D341Med (cell line): ENCODE measurements around the gene ASB4.
"Not testable (repeated sequence)": the region's sequence is repeated elsewhere in the genome, so short reads cannot be mapped to it uniquely, and the experiment has no call there.

Experiments
- DNase-seq: peaks from one replicate; pipeline ENCODE4 v3.0.0; 2012; ENCODE audit warnings: low spot score

ASB4 gene

DNA sequence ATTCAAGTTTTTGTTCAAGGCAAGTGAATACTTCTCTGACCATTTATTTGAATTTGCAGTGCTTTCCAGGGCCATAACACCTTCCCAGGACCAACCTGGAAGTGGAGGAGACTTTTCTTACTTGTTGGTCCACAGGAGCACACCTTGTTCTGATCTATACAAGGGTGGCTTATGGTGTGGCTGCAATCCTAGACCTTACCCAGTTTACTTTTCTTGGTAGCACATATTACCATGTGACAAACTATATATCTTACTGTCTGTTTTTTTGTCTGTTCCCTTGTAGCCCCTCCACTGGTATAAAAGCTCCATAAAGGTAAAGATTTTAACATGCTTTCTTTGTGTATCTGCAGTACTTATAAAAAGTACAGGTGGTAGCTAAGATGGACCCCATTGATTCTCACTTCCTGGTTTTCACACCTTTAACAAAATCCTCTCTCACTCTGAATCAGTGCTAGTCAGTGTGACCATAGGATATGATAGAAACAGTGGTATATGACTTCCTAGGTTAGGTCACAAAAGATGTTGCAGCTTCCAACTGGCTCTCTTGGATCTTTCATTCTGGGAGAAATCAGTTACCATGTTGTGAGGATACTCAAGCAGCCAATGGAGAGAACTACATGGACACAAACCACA, 5.6 kb upstream of the ASB4 start:
- DNase-seq = no peak

DNA sequence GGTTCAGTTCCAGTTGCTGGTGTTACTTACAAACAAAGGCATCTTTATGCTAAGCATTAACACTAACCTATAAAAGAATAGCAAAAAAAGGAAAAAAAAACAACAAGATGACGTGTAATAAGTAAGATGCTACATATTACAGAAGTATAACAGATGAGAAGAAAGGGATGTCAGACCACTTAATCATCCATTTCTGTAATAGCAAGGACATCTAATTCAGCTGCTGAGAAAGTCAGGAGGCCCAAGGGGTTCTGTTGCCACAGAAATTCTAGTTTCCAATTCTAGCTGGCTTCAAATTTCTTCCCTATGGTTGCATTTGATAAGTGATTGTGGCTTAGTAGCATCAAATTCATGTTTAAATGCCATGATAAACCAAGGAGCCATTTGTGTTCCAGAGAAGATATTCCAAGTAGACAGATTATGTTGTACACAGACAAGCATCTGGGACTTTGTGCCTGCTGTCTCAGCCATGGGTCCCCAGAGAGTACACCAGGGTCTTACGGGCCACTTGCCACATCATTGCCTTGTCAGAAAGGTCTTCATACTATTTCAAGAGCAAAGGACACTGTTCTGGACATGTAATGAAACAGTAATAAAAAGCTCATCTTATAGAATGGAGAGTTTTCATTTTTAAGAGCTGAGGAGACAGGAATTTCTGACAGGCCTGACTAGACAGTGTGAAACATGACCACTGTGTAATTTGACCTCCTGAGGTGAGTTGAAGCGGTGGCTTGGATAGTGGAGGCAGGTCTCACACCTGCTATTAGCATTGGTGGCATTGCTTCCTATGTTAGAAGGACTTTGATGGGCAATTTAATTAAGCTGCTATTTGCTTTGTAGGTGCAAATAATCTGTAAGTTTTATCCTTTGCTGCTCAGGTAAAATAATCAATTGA, 4.2 kb upstream of the ASB4 start:
- DNase-seq = peak; percentile 64

DNA sequence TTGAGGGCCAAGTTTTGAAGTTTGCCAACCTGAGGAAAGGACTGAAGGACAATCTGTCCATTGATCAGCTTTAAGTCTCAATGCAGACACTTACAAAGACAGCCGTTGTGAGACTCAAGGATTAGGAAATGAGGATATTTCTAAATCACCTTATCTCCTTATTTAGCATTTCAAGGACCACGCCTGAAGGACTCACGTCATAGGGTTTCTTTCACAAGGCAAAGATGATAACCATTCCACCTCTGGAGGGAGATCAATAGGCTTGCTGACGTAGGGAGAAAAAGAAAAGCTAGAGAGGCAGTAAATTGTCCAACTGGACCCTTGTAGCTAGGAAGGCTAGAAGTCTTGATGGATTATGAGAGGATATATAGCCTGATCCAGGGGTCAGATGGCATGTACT, 3.3 kb upstream of the ASB4 start:
- DNase-seq = no peak

DNA sequence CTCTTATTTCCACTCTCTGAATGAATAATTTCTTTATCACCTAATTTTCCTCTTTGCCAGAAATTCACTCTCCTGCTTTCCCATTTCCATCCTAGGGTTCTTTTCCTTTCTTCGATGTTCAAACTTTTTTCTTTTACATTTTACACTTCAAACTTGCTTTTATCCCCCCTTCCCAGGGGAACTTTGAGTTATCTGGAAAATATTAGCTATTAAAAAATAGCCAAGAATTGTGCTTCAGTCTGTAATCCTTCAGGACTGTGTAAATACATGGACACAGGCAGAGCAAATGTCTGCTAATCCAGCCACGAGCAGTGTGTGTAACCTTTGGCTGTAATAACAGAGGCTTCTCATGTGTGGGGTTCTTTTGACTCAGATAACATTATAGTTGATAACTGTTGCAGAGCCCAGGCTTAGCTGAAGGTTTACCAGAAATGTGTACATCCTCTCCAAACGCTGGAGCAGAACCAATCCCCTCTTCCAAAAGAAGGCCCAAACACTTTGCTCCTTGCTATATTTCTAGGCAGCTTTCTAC, 4.6 kb downstream of the ASB4 start:
- no peak for DNase-seq

DNA sequence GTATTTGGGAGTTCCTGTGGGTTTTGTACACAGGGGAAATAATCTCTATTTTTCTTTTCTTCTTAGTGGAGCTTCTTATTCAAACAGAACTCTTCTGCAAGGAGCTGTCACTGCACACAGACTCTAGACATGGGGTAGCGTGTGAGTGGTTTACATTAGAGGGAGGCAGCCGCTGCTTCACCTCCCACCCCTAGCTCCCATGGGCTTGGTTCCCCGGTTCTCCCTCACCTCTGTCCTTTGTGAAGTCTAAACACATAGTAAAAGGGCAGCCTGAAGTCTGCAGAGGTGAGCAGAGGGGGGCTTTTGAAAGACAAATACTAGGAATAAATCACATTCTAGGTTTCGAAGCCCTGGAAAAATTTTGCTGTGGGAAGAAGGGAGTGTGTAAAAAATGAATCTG, 5.5 kb downstream of the ASB4 start:
- DNase-seq = no peak

DNA sequence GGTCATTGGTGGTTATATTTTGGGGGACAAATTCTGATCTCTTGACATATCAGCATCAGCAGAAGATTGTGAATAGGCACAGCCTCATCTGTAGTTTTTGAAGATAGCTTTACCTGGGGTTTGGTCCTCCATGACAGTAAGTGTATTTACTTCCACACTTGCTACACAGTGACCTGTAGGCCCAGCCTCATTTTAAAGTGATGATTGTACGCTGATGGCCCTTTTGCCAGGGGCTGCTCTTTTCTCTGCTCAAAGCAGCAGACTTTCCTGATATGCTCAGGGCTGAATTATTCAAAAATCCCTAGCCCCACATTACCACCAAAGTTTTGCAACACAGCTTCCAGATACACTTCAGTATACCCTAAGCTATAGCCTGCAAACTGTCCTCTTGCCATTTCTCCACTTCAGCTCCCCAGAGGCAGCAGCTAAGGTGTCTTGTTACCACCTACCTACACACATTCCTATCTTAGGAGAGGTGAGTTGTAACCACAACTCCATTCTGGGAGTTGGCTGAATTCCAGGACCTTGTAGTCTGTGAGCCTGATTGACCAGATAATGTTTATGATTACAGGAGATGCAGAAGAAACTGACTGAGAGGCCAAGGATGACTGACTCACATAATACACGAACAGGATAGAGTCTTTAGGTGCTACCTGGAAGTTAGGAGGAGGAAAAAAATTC, 6.0 kb downstream of the ASB4 start:
- DNase-seq = no peak

DNA sequence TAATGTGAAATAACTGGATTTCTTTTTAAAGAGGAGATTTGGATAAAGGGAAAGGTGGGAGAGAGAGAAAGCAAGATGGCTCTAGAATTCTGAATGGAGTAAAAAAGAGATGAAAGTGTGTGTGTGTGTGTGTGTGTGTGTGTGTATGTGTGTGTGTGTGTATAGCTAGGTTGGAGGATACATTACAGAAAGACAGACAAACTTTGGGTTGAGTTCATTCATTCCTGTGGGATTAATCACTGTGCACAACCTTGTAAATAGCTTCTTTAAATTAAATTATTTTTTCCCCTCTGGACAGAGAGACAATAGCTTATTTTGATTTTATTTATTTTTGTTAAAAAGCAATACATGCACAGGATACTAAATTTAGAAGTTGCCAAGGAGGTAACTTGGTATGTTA, 7.5 kb downstream of the ASB4 start:
- DNase-seq = no peak

DNA sequence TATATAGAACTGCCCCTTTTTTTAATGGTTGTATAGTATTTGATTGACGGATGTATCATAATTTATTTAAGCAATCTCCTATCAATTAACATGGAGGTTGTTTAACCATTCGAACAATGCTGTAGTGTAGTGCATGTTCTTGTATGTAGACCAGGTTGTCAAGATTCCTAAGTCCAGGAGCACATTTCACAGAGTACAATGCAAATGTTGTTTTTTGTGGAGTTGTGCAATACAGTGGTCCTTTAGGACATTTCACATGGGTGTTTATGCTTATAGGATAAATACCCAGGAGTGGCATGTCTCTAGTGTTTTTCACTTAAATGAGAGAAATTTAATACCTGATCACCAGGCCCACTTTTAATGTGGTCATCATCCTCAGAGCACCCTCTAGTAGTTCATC, 8.1 kb downstream of the ASB4 start:
- no peak for DNase-seq

DNA sequence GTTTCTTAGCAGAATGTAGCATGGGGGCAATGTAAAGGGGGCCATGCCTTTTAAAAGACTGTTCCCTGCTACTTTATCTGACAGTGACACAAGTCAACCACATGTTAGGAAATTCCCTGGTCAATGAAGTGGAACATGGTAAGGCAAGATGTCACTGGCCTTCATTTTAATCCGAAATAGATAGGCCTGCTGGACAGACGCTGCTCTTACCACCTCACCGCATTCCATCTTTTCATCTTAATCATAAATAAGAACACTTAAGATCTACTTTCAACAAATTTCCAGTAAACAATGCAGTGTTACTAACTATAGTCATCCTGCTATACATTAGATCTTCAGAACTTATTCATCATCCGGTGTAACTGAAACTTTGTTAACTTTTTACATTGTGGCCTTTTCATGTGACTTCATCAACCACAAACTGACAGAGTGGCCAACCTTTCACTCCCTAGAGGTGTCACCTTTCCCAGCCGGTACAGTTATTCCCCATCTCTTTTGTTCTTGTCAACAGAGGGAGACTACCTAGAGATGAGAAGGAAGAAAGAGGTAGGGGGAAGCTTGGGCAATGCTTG, 15.6 kb downstream of the ASB4 start:
- no peak for DNase-seq

DNA sequence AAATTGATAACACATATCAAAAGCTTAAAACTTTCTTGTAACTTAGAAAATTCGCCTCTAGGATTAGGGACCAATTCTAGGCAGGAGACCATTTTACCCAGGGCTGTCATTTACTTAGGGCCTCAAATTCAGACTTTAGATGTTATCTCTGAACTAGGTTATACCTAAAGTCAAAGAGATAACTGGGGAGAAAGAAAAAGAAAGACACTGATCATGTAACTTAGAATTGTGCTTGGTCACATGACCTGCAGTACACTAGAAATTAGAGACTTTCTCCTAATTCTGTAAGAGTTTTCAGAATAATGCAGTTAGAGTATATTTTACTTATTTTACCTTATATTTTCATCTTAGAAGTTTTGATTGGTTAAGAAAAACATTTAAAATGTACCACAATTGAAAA, 16.7 kb downstream of the ASB4 start:
- no peak for DNase-seq

DNA sequence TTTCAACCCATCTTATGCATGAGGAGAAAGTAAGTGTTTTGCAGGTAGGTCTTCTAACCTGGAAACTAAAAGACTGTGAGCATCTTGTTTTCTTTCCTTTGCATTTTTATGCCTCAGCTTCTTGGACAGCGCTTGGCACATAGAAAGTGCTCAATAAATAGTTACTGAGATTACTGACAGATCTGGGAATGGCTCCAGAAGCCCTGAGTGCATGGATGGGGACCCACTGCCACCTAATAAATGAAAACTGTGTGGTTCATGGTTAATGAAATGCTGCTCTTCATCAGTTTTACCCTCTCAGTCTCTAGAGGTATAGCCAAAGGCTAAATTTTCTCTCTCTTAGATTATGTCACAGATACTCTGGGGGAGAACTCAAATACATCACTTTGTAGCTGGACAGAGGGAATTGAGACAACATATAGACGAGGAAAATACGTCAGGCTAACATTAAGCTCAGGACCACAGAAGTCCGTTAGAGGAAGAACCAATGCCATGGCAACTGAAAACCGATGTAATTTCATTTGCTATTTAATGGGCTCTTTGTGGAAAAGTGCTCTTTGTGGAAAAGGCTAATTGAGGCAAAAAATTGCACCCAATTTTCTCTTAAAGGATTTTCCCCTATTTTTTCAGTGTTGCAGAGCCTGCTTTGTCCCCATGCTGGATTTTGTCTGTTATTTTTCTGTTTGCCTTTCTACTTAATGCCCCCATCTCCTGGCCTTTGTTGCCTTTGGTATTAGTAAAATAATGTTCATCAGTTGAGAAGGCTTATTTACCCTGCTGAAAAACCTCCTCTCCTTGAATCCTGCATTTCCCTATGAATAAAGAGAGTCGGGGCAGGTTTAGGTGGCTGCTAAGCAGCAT, 17.8 kb downstream of the ASB4 start:
- DNase-seq = no peak

DNA sequence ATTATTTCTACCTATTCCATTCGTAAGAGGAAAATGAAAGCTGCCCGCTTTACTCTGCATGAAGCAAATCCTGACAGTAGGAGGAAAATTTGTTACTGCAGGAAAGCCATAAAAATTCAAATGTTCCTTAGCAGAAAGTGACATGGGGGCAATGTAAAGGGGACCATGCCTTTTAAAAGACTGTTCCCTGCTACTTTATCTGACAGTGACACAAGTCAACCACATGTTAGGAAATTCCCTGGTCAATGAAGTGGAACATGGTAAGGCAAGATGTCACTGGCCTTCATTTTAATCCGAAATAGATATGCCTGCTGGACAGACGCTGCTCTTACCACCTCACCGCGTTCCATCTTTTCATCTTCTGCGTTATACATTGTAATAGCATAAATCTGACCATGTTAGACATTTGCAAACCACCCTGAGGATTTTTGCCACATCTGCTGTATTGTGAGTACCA, 18.4 kb downstream of the ASB4 start:
- not testable (repeated sequence) for DNase-seq

DNA sequence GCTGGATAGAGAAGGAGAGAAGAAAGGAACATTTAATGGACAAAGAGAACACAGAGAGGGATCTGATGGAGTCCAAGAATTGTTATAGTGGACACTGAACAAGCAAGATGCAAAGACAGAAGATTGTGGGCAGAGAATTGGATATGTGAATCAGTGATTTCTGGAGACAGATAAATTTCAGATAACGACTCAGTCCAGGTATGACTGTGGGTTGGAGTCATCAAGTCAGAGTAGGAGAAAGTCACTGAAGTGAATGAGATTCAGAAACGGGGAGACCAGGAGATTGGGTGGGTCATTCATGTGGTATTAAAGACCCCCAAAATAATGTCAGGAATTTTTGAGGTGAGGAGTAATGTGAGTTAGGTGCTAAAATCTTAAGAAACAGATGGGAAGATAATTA, 23.0 kb downstream of the ASB4 start:
- no peak for DNase-seq

DNA sequence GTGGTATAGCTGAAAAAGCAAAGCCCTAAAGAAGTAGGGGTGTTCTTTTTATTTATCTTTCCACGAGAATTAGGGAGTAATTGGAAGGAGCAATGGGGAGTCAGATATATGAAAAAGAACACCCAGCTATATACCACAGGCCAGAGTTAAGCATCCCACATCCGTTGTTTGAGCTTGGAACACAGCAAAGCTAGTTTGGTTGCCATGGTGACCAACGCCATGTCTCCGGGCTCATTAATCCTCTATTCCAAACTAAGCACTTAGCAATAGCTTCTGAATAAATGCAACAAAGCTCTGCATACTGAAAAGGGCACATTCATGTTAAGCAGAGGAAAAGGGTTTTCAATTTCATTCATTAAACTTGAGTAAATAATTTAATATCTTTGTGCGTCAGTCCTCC, 23.5 kb downstream of the ASB4 start:
- peak; percentile 80 for DNase-seq

DNA sequence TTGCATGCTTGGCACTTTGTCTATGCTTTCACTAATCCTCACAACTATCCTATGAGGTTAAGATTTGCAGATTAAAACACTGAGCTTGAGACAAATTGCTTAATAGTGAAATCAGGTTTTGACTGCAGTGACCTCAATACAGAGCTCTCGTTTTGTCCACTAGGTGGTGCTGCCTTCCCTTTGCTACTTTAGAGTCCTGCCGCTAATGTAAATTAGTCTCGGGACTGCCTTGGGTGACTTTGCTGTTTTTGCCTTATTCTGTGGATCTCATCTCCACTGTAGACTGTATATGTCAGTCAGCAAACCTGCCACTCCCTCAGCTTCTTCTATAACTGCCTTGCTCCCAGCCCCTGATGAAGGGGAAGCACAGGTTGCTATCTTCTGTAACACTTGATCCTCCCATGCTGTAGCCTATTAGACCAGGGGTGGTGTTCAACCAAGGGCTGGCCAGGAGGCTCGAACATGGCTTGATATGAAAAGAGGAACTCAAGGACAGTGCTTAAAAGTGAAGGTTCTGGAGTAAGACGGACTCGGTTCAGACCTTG, 26.0 kb downstream of the ASB4 start:
- peak; percentile 64 for DNase-seq

DNA sequence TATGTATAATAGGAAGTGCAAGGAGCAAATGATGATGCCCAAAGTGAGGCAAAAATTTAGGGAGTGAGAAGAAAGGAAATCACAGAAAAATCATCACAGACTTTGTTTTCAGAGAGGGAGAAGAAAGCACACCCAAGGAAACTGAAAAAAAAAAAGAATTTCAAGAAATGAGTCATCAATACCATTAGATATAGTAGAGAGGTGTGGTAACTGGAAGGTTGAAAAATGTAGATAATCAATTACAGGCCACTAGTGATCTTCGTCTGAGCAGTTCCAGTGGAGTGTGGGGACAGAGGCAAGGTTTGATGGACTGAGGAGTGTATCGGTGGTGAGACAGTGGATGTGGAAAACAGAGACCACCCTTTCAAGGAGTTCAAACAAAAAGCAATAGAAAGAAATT, 31.7 kb downstream of the ASB4 start:
- DNase-seq = no peak

DNA sequence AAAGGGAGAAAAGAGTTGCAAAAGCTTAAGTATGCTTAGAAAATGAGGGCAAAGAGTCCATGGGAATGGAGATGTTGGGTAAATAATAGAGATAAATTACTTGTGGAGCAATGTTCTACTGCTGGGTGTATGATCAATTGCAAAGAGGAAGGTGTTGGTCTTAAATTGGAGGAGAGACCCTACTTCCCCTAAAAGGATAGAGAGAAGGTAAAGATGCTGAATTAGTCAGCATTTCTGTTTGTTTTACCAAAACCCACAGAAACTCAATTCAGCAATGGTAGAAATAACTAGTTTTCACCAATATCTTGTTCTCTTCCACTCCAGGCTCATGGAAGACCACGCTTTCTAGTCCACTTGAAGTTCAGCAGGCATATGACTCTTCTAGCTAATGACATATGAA, 32.1 kb downstream of the ASB4 start:
- no peak for DNase-seq

DNA sequence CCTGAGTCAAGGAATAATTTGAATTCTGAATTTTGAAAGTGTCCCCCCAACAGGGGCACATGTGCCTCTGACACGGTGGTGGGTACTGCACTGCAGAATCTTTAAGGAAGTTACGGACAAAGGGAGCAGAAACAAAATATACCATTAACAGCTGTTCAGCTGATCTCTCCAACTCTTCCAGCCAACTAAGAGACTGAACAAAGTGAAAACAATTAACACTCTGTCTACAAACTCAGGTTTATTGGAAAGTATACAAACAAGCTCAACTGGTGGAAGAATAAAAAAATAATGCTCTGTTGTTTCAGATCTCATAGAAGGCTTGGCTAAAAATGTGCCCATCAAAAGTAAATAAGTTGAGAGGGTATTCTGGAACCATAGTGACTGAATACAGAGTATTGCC, 34.4 kb downstream of the ASB4 start:
- DNase-seq = no peak

DNA sequence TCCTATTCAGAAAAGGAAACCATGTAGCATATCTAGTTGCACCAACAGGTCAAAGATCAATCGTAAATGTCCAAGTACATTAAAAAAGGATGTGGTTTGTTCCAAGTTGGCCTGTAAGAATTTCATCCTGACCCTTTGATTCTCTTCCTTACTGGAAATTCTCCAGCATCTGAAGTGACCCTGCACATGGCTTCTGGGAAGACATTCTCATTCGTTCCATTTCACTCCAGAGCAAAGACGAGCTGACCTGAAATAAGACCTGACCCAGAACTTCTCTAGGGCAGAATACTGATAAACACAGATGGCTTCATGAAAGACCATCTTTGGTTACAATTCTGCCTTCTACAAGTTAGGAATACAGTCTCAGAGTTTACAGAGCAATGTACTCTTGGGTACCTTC, 39.8 kb downstream of the ASB4 start:
- DNase-seq = no peak

DNA sequence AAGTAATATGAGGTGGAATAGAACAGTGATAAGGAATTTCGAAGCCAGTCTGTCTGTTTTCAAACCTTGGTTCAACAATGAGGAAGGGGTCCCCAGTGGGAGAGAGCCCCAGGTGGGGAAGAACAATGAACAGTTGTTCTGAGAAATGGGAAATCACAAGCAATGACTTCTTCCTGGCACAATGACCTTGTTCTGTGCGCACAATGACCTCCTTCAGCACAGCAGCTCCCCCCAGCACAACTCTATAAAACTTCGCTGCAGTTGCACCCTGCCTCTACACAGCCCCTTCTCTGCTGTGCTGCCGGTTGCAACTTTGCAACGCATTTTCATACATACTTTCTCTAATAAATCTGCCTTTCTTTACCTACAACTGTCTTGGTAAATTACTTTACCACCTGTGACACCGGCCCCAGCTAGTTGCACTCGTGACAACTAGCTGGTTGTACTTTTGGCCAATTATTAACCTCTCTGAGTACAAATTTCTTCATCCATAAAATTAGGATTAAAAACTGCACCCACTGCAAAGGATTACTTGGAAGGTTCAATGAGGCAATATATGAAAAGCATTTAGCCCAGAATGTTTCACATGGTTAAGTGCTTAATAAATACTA, 40.5 kb downstream of the ASB4 start:
- no peak for DNase-seq
